ENCODE results near the gene SIGLEC1.

DNA sequence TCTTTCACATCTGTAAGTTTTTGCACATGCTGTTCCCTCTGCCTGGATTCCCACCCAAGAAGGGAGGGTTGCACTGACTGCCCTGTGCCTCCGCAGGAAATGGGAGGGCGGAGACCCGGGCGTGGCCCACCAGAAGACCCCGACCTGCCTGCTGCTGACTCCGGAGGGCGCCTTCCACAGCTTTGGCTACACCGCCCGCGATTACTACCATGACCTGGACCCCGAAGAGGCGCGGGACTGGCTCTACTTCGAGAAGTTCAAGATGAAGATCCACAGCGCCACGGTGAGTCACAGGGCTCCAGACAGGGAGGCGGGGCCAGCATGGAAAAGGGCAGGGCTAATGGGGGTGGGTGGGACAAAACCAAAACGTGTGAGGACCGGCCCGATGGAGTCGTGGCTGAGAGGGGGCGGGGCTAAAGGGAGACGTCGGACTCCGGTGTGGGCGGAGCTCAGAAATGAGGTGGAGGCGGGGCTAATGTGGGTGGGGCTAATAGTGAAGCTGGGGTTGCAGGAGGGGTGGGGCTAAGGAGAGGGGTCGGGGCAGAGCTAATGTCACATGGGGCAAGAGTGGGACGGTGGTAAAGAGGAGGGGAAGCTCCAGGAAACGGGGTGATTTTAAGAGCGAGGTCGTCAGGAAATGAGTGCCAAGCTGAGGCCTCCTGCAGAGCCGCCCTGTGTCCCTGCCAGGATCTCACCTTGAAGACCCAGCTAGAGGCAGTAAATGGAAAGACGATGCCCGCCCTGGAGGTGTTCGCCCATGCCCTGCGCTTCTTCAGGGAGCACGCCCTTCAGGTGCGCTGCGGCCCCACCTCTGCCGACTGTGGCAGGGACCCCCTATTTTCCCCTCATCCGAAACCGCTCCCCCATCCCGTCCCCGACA, 32.6 kb upstream of the SIGLEC1 start:
- TF ChIP-seq CTCF (IDR thresholded peaks at IDR 0.05 in 2 of 3, conservative IDR thresholded peaks at IDR 0.05 in 1 of 3; ENCODE audit: borderline replicate concordance in 1 of 3, insufficient read depth in 1 of 3, low read depth in 2 of 3, low read length in 2 of 3) (0 out of 6 replicates have a peak, but pooled peaks of 1 of the 3 experiments have one; percentile 3), FOSL1 (IDR thresholded peaks at IDR 0.05; ENCODE audit: low read depth) (no peak), POLR2AphosphoS5 (IDR thresholded peaks at IDR 0.05; ENCODE audit: low read depth, low read length) (no peak), TCF7L2 (IDR thresholded peaks at IDR 0.05; ENCODE audit: borderline replicate concordance, extremely low read depth, insufficient read depth, insufficient read length) (no peak), EZH2 (IDR thresholded peaks at IDR 0.05) (no peak), YY1 (IDR thresholded peaks at IDR 0.05; ENCODE audit: extremely low read depth, insufficient replicate concordance, low read depth, low read length) (no peak), JUND (IDR thresholded peaks at IDR 0.05) (0 out of 2 replicates have a peak, but pooled peaks have one; percentile 15), CEBPB (IDR thresholded peaks at IDR 0.05; ENCODE audit: low read depth) (no peak), POLR2A (IDR thresholded peaks at IDR 0.05; ENCODE audit: borderline replicate concordance, extremely low read depth, insufficient read depth, insufficient read length) (no peak), SP1 (IDR thresholded peaks at IDR 0.05; ENCODE audit: low read depth) (no peak), MAX (IDR thresholded peaks at IDR 0.05) (no peak), ATF3 (IDR thresholded peaks at IDR 0.05) (no peak)
- TF ChIP-seq, protein P1, sequence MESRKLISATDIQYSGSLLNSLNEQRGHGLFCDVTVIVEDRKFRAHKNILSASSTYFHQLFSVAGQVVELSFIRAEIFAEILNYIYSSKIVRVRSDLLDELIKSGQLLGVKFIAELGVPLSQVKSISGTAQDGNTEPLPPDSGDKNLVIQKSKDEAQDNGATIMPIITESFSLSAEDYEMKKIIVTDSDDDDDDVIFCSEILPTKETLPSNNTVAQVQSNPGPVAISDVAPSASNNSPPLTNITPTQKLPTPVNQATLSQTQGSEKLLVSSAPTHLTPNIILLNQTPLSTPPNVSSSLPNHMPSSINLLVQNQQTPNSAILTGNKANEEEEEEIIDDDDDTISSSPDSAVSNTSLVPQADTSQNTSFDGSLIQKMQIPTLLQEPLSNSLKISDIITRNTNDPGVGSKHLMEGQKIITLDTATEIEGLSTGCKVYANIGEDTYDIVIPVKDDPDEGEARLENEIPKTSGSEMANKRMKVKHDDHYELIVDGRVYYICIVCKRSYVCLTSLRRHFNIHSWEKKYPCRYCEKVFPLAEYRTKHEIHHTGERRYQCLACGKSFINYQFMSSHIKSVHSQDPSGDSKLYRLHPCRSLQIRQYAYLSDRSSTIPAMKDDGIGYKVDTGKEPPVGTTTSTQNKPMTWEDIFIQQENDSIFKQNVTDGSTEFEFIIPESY (IDR thresholded peaks at IDR 0.05; ENCODE audit: extremely low read depth, insufficient replicate concordance, low read length): no peak
